Motor neuron (in vitro differentiated cells): ENCODE results near the gene EYA3. TPM values are rescaled to one million over a fixed set of nuclear protein-coding genes. Genes with fewer than 3 reads are reported as not detected.

ENCODE experiments used
- ATAC-seq, 8 experiments: fragments of 200-7000 bp; cut with Tn5 transposase; replicated peaks in 6 of 8; 2 replicates each; pipeline ENCODE4 v1.8.0; 2021; ENCODE audit warnings: mild to moderate bottlenecking in 8 of 8, moderate library complexity in 8 of 8
- H3K27ac ChIP-seq, 2 donors: fragments of 250-450 bp; sonication (Bioruptor Pico); 2 replicates each; pipeline ENCODE4 v1.9.0; 2021; ENCODE audit warnings: antibody characterized with exemption in 2 of 2, mild to moderate bottlenecking in 2 of 2, moderate library complexity in 1 of 2
- H3K4me1 ChIP-seq, 2 donors: fragments of 250-450 bp; sonication (Bioruptor Pico); replicated peaks in 1 of 2; 2 replicates each; pipeline ENCODE4 v1.6.1; 2021; ENCODE audit warnings: antibody characterized with exemption in 2 of 2, mild to moderate bottlenecking in 2 of 2, moderate library complexity in 1 of 2
- H3K4me3 ChIP-seq, 5 donors: fragments of 250-450 bp; sonication (Bioruptor Pico); 2 replicates each; pipeline ENCODE4 v1.9.0; 2021; ENCODE audit warnings: antibody characterized with exemption in 5 of 5, mild to moderate bottlenecking in 5 of 5, moderate library complexity in 4 of 5
- WGBS, 10 experiments: fragments of 450-650 bp; shearing (Covaris generic); methylation state at CpG; one replicate each; pipeline ENCODE4 v1.0.0; 2022; 5-methylcytosine and 5-hydroxymethylcytosine counted together
- in situ Hi-C, 9 experiments: fragments of 400-800 bp; cut with MboI; loops; one replicate each; pipeline ENCODE4 v1.15.0; 2021; ENCODE audit warnings: low sequenced_read_pairs in 9 of 9, low pct_unique_long_range_greater_than_20kb in 2 of 9; ENCODE audit not compliant: unreplicated experiment in 9 of 9
- total RNA-seq, 8 experiments: library from RNA; unstranded; fragments of 300-600 nt; gene quantifications; 2 replicates each; pipeline versions ENCODE4 v1.2.3 to v1.2.4, GENCODE V29; 2022

EYA3 gene
- total RNA-seq, 8 experiments from 2014 or later, result 11.2 to 30.3 (median 19.6) TPM

DNA sequence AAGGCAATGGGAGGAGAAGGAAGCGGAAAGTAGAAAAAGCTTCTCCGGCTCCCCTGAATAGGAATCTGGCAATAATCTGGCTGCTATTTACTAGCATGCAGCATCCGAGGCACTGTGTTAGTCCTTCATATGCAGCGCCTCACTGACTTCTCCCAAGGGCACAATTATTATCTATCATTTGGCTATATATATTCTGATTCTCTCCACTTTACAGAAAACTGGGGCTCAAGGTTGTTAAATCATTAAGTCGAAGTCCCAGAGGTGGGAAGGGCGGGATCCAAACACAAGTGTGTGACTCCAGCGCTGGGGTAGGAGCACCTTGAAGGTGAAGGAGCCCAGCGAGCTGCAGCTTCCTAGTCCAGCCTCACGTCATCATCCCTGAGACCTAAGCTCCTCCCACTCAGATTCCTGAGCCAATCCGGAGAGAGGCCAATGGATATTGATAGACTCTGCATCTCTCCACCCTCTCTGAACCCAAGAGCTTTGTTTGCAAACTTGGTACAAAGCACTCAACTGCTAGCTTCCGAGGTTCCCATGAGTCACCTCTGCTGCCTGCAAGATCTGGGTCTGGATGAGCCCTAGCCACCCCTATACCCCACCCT is 16.6 kb upstream of the EYA3 start:
- Histone ChIP-seq H3K4me3 (peak overlapping the region in 4 of 5 donors; percentile 14 to 31 (median 17)), H3K4me1 (peaks cover 3 to 9% of the 10 kb centered on the region in 2 donors), H3K27ac (peak overlapping the region; percentile 1 to 49)
- WGBS, 10 experiments, result 0 to 90% (median 33%) methylated on average over 1 to 11 of the region's 11 CpGs; no CpG with 5 or more reads in 1 of the 10 experiments
- in situ Hi-C loops, result no loop called here
- peak; percentile 92 to 100 (median 98) for ATAC-seq

DNA sequence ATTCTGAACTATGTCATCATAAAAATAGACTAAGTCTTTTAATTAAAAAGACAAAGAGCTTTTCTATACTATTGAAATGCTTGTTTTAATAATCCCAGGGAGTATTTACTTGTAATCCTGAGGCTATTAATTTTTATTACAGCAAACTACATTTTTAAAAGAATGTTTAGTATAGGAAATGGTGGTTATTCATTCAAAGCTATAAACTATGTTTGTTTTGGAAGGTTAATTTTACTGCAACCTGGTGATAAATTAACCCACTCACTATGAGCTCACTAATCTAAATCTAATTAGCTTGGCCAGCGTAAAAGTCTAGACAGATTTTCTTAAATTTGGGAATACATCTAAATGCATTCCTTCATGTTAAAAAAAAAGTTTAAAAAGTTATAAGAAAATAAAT is 13.8 kb upstream of the EYA3 start:
- no peak for ATAC-seq
- WGBS, 10 experiments, result 60 to 100% (median 100%) methylated on average over 1 of the region's 1 CpG; no CpG with 5 or more reads in 1 of the 10 experiments
- in situ Hi-C loops, result no loop called here
- Histone ChIP-seq H3K4me3 (no peak overlapping the region), H3K4me1 (peaks cover 3 to 9% of the 10 kb centered on the region in 2 donors), H3K27ac (no peak overlapping the region)

DNA sequence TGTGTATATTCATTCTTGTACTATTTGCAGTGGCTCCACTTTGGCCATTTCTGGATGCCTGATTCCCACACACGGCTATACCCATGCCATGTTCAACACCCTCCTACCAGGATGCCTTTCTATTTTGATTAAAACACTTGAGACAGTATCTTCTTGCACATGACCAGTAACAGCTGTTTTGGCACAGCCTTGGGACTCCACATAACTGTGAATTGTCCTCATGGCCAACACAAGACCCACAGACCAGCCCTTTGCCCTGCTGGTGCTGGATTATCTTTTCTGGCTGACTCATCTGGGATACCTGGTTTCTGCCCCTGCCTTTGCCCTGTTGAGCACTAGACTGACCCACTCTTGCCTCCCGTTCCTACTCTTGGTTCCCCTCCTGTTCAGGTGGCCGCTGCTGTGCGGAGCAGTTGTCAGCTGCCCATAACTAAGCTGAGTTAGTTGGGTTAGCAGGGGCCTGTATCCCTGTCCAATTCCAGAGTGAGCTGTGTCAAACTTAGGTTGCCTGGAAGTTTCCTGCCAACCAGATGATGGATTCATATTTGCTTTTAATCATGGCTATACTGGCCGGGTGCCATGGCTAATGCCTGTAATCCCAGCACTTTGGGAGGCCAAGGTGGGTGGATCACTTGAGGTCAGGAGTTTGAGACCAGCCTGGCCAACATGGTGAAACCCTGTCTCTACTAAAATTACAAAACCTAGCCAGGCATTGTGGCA is 10.8 kb upstream of the EYA3 start:
- Histone ChIP-seq H3K27ac (no peak overlapping the region), H3K4me3 (no peak overlapping the region), H3K4me1 (no peaks in the 10 kb centered on the region)
- in situ Hi-C loops, result no loop called here
- ATAC-seq, result no peak
- 40 to 84% (median 80%) methylated on average over 1 to 5 of the region's 5 CpGs; no CpG with 5 or more reads in 1 of the 10 experiments for WGBS, 10 experiments

DNA sequence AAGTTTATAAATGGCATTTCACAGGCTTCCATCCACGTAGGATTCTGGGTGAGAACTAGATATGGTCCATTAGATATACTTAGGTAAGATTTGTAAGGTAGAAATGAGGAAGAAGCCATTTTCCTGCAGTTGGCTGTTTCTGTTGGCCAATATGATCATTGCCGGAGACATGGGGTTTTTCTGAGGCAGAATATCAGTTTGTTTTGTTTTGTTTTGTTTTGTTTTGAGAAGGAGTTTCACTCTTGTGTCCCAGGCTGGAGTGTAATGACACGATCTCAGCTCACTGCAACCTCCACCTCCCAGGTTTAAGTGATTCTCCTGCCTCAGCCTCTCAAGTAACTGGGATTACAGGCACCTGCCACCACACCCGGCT is 8.7 kb upstream of the EYA3 start:
- in situ Hi-C loops, result no loop called here
- no peaks in the 10 kb centered on the region for H3K4me1 ChIP-seq
- WGBS, 10 experiments, result 17 to 100% (median 84%) methylated on average over 1 to 4 of the region's 4 CpGs; no CpG with 5 or more reads in 3 of the 10 experiments
- H3K27ac ChIP-seq, result no peak overlapping the region
- H3K4me3 ChIP-seq, result no peak overlapping the region
- ATAC-seq, result no peak

DNA sequence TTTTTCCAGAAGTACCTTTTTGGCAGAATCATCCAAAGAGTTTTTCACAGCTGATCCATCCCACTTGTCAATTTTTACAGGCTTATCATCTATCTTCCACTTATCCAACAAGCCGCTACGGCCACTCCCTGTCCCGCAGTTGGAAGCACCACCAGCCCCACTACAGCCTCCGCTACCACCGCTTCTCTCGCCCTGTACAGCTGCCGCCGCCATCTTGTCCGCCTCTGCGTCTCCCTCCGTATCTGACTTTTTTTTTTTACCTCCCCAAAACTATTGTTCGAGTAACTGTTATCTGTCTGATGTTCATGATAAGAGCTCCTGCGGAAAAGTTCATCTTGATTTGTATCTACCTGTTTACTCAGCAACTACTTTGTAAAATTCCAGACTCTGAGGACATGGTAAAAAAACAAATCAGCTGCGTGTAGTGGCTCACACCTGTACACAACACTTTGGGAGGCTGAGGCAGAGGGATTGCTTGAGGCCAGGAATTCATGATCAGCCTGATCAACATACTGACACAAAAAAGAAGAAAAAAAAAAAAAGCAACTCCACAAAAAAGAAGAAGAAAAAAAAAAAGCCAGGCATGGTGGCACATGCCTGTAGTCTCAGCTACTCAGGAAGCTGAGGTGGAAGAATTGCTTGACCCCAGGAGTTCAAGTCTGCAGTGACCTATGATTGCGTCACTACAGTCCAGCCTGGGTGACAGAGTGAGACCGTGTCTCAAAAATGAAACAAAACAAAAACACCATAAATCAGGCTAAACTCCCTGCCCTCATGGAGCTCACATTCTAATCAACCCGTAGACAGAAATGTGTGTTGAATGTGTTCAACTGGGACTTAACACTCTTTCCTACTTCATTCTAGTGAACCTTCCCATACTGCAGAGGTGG is 8.0 kb upstream of the EYA3 start:
- 78 to 96% (median 92%) methylated on average over 3 to 14 of the region's 17 CpGs for WGBS, 10 experiments
- no peak overlapping the region for H3K27ac ChIP-seq
- ATAC-seq, result no peak
- H3K4me3 ChIP-seq, result no peak overlapping the region
- in situ Hi-C loops, result no loop called here
- H3K4me1 ChIP-seq, result no peaks in the 10 kb centered on the region

DNA sequence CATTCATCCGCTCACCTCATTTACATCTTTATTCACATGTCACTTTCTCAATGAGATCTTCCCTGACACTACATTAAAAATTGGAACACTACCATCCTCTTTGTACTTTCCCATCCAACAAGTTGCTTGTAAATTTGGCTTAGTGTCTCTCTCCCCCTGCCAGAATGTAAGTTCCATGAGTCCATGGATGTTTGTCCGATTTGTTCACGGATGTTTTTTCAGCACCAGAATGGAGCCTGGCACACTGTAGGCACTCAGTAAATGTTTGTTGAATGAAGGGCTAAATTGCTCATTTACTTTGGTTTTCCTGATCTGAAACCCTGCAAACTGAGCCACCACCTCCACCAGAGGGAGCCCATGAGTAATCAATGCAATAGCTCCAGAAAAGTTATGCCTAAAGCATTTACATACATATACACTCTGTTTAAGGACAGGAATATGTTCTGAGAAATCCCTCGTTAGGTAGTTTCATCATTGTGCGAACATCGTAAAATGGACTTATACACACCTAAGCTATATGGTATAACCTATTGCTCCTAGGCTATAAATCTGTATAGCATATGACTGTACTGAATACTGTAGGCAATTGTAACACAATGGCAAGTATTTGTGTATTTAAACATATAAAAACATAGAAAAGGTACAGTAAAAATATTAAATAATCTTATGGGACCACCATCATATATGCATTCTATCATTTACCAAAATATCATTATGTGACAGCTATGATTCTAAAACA is 2.8 kb upstream of the EYA3 start:
- H3K4me1 ChIP-seq, result peaks cover 6 to 9% of the 10 kb centered on the region in 2 donors
- no peak overlapping the region for H3K4me3 ChIP-seq
- in situ Hi-C loops, result no loop called here
- no peak for ATAC-seq
- WGBS, 10 experiments, result 9 to 100% (median 45%) methylated on average over 1 to 6 of the region's 6 CpGs
- H3K27ac ChIP-seq, result no peak overlapping the region

DNA sequence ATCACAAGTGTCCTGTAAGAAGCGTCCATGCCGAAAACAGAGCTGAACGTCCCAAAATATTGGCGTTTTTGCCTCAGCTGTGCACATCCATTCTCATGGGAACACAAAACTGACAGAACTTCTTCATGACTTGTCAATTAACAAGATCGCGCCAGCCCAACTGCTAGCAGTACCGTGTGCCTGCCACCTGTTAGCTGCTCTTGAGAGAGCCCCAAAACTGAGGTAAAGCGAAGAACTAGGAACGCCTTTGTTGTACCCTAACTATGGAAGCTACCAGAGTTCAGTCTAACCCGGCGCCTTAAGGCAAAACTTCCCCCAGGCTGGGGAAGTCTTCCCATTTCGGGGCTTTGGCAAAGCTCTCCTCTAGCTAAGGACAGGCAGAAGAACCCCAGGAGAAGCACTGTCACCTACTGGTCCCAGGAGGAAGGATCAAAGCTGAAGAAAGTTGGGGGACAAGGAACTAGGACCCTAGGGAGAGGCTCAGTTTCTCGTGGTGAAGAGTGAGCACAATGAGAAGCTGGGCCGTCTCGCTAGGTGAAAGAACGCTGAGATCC is 719 bp downstream of the EYA3 start:
- H3K27ac ChIP-seq, result peak overlapping the region; percentile 77 to 89
- 0 to 17% (median 0%) methylated on average over 3 to 15 of the region's 16 CpGs; no CpG with 5 or more reads in 1 of the 10 experiments for WGBS, 10 experiments
- H3K4me3 ChIP-seq, result peak overlapping the region; percentile 54 to 83 (median 61)
- in situ Hi-C loops, result no loop called here
- ATAC-seq, result peak; percentile 0 to 8 (median 4)
- peaks cover 6 to 9% of the 10 kb centered on the region in 2 donors for H3K4me1 ChIP-seq

DNA sequence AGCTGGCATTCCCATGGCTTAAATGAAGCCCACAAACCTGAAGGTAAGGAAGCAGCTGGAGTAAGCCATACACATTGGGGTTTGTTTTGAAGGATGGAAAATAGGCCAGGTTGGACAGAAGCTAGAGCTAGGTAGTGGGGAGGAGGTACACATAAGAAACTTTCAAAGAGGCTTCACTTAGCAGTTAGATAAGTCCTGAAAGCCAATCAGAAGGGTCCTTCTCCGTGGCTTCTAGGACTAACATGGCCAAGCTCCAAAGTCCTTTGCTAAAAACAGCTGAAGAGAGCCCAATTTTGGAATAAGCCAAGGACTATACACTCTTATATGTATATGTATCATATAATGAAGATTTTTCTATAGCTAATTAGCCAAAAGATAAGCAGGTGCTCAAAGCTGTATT is 1.8 kb downstream of the EYA3 start:
- no peak for ATAC-seq
- 63 to 100% (median 80%) methylated on average over 1 of the region's 1 CpG; no CpG with 5 or more reads in 3 of the 10 experiments for WGBS, 10 experiments
- peaks cover 6 to 9% of the 10 kb centered on the region in 2 donors for H3K4me1 ChIP-seq
- H3K27ac ChIP-seq, result no peak overlapping the region
- H3K4me3 ChIP-seq, result no peak overlapping the region
- in situ Hi-C loops, result no loop called here

DNA sequence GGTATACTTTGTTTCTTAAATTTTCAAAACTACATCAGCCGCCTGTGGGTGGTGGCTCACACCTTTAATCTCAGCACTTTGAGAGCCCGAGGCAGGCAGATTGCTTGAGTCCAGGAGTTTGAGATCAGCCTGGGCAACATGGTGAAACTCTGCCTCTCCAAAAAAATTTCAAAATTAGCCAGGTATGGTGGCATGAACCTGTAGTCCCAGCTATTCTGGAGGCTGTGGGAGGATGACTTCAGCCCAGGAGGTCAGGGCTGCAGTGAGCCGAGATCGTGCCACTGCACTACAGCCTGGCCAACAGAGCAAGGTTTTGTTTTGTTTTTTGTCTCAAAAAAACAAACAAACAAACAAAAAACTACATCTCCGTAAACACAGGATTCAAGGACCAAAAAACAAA is 3.3 kb downstream of the EYA3 start:
- H3K4me1 ChIP-seq, result peaks cover 6 to 9% of the 10 kb centered on the region in 2 donors
- no peak overlapping the region for H3K4me3 ChIP-seq
- ATAC-seq, result no peak
- WGBS, 10 experiments, result 80 to 98% (median 92%) methylated on average over 3 to 5 of the region's 5 CpGs; no CpG with 5 or more reads in 1 of the 10 experiments
- in situ Hi-C loops, result no loop called here
- no peak overlapping the region for H3K27ac ChIP-seq

DNA sequence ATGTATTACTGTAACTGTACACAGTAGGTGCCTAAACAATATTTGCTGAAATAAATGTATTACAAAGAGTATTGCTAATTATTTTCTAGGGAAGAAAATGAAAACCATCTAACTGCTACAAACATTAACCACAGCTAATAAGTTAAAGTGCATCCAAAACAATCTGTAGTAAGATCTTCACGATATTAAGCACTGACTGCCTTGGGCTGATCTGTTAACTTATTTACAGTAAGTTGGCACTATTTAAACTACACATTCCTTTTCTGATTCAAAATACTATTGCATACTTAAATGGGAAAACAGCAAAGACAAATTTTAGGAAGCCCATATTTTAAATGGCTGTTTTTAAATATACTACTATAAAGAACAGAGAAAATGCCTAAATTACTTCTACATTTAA is 4.5 kb downstream of the EYA3 start:
- in situ Hi-C loops, result no loop called here
- WGBS, 10 experiments, result 50 to 100% (median 83%) methylated on average over 1 of the region's 1 CpG; no CpG with 5 or more reads in 1 of the 10 experiments

DNA sequence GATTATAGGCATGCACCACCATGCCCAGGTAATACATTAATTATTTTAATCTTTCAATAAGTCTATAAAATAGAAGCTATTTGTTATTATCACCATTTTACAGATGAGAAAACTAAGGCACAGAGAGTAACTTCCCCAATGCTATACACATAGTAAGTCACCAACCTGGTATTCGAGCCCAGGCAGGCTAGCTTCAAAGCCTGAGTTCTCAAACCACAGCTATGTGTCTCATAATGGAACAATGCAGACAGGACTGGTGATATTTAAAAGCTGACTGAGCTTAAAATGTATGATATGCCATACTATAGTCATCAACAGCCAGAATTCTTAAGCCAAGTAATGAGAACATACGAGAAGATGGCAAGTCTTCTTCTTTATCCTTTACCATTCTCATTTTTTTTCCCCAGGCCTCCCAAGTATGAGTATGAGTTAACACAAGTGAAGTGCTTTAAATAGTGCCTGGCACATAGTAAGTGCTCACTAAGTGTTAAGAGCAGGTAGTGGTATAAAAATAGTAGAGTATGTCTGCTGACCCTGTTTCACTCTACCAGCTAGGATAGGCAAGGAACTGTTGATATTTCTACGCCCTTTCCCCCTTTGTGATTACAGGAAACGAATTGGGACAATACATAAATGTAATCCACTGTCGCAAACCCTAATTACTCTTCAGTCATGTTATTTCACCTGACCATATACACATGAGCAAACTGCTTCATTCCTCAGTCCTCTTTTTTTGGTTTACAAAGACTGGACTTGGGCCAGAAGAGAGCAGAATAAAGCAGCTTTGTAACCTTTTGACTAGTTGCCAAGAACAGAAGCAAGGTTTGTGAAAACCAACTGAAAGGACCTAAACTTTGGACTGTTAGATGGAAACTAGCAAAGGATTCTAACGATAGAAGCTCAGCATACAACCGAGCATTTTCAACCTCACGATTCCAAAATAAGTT is 9.5 kb downstream of the EYA3 start:
- Histone ChIP-seq H3K4me3 (no peak overlapping the region), H3K4me1 (no peaks in the 10 kb centered on the region), H3K27ac (no peak overlapping the region)
- in situ Hi-C loops, result loop anchor here in 1 of 9 experiments (10.0 kb wide), 1 partner anchor 64 kb away; no protein-coding TSS in a partner anchor
- 60 to 100% (median 90%) methylated on average over 1 to 8 of the region's 8 CpGs for WGBS, 10 experiments
- peak in 1 of 8 experiments; percentile 38 for ATAC-seq

More for the DNA sequence above, 4.5 kb downstream of the EYA3 start:
- H3K27ac ChIP-seq, result no peak overlapping the region
- peaks cover 6 to 9% of the 10 kb centered on the region in 2 donors for H3K4me1 ChIP-seq
- no peak overlapping the region for H3K4me3 ChIP-seq
- ATAC-seq, result no peak
